OCI-LY7 (cell line): ENCODE results near the gene EEF2K.

Experiments used
- CTCF ChIP-seq: fragments of 200-600 bp; sonication (generic); conservative IDR thresholded peaks from 2 replicates; pipeline ENCODE4 v1.5.1; 2014; ENCODE audit warnings: mild to moderate bottlenecking, antibody characterized with exemption, low read length, moderate library complexity, mixed read lengths
- EZH2phosphoT487 ChIP-seq: fragments of 200-600 bp; sonication (generic); IDR thresholded peaks from 2 replicates; pipeline ENCODE4 v1.6.1; 2018; ENCODE audit warnings: low read depth, borderline replicate concordance, mild to moderate bottlenecking, mixed run types, antibody characterized with exemption, low read length, moderate library complexity, mixed read lengths

GRCh38 chr16:22302776-22303363, 96.8 kb downstream of the EEF2K start:
- TF ChIP-seq CTCF (no peak), EZH2phosphoT487 (no peak)
